Measurements from ENCODE around the gene GEMIN5.
A peak's percentile ranks its signal among the peaks of the same experiment; 100 is the strongest.
"Not testable (repeated sequence)": the region's sequence is repeated elsewhere in the genome, so short reads cannot be mapped to it uniquely, and the experiment has no call there.

The GEMIN5 gene

GRCh38 chr5:154937718-154938466 is at the start of gene GEMIN5:
Gene GEMIN5, minus strand, starts transcription at chr5:154938211. Its CDS starts 78 bp downstream, at chr5:154938133.
- no peaks in the 10 kb centered on the region for H3K27me3 Mint-ChIP-seq
- H3K36me3 Mint-ChIP-seq = peaks cover 20 to 26% of the 10 kb centered on the region in 2 donors
- peak within 1 kb of the TSS; percentile 93 to 98 for H3K4me3 Mint-ChIP-seq
- H3K4me1 Mint-ChIP-seq = peaks cover 25 to 46% of the 10 kb centered on the region in 2 donors
- peak; percentile 84 for DNase-seq
- H3K27ac Mint-ChIP-seq = peak within 1 kb of the TSS; percentile 96
- no peaks in the 10 kb centered on the region for H3K9me3 Mint-ChIP-seq
- ATAC-seq (replicated peaks) = peak; percentile 89 to 92

- H3K27ac Mint-ChIP-seq = no peak overlapping the region
- H3K4me1 Mint-ChIP-seq = no peaks in the 10 kb centered on the region
- H3K27me3 Mint-ChIP-seq = peaks cover 3 to 12% of the 10 kb centered on the region in 2 donors
- H3K9me3 Mint-ChIP-seq = peaks cover 0 to 2% of the 10 kb centered on the region in 2 donors
- H3K4me3 Mint-ChIP-seq = no peak overlapping the region
- peaks cover 3 to 6% of the 10 kb centered on the region in 2 donors for H3K36me3 Mint-ChIP-seq
- DNase-seq (no peak), ATAC-seq (replicated peaks) (no peak)
Observed at GRCh38 chr5:154986151-154986550, 48.1 kb upstream of the GEMIN5 start.

- Mint-ChIP-seq H3K36me3 (peaks cover 3 to 7% of the 10 kb centered on the region in 2 donors), H3K9me3 (peaks cover 0 to 2% of the 10 kb centered on the region in 2 donors), H3K4me1 (no peaks in the 10 kb centered on the region), H3K27me3 (peaks cover 3 to 12% of the 10 kb centered on the region in 2 donors), H3K4me3 (no peak overlapping the region), H3K27ac (no peak overlapping the region)
- DNase-seq = no peak
- ATAC-seq (replicated peaks) = no peak
Observed at GRCh38 chr5:154984946-154985516, 47.0 kb upstream of the GEMIN5 start.

- H3K4me1 Mint-ChIP-seq; H3K27ac Mint-ChIP-seq; DNase-seq; ATAC-seq (replicated peaks); H3K27me3 Mint-ChIP-seq; H3K9me3 Mint-ChIP-seq; H3K4me3 Mint-ChIP-seq: not testable (repeated sequence)
- H3K36me3 Mint-ChIP-seq = peaks cover 14 to 27% of the 10 kb centered on the region in 2 donors
Observed at GRCh38 chr5:154978294-154978693, 40.3 kb upstream of the GEMIN5 start.

GRCh38 chr5:154977409-154977808 is 39.4 kb upstream of the GEMIN5 start:
- DNase-seq (no peak), ATAC-seq (replicated peaks) (peak; percentile 55 to 73)
- Mint-ChIP-seq H3K9me3 (peaks cover 0 to 7% of the 10 kb centered on the region in 2 donors), H3K36me3 (peaks cover 14 to 27% of the 10 kb centered on the region in 2 donors), H3K4me1 (peaks cover 0 to 3% of the 10 kb centered on the region in 2 donors), H3K27ac (no peak overlapping the region), H3K27me3 (peaks cover under 1 to 3% of the 10 kb centered on the region in 2 donors), H3K4me3 (no peak overlapping the region)

GRCh38 chr5:154976082-154976481 is 38.1 kb upstream of the GEMIN5 start:
- H3K27me3 Mint-ChIP-seq; ATAC-seq (replicated peaks); H3K9me3 Mint-ChIP-seq; H3K4me3 Mint-ChIP-seq; H3K27ac Mint-ChIP-seq; DNase-seq; H3K4me1 Mint-ChIP-seq: not testable (repeated sequence)
- H3K36me3 Mint-ChIP-seq = peaks cover 11 to 20% of the 10 kb centered on the region in 2 donors

GRCh38 chr5:154972476-154973080 is 34.6 kb upstream of the GEMIN5 start:
- DNase-seq (no peak), ATAC-seq (replicated peaks) (no peak)
- peaks cover 0 to 5% of the 10 kb centered on the region in 2 donors for H3K4me1 Mint-ChIP-seq
- H3K27me3 Mint-ChIP-seq = no peaks in the 10 kb centered on the region
- H3K36me3 Mint-ChIP-seq = peaks cover 24 to 34% of the 10 kb centered on the region in 2 donors
- no peak overlapping the region for H3K4me3 Mint-ChIP-seq
- no peak overlapping the region for H3K27ac Mint-ChIP-seq
- H3K9me3 Mint-ChIP-seq = peaks cover 0 to 4% of the 10 kb centered on the region in 2 donors

GRCh38 chr5:154971501-154971900 is 33.5 kb upstream of the GEMIN5 start:
- peaks cover 25 to 33% of the 10 kb centered on the region in 2 donors for H3K36me3 Mint-ChIP-seq
- peaks cover 0 to 3% of the 10 kb centered on the region in 2 donors for H3K4me1 Mint-ChIP-seq
- ATAC-seq (replicated peaks) = no peak
- H3K9me3 Mint-ChIP-seq = peaks cover 0 to 4% of the 10 kb centered on the region in 2 donors
- DNase-seq = no peak
- H3K27ac Mint-ChIP-seq = no peak overlapping the region
- H3K27me3 Mint-ChIP-seq = no peaks in the 10 kb centered on the region
- no peak overlapping the region for H3K4me3 Mint-ChIP-seq

GRCh38 chr5:154970759-154971158 is 32.7 kb upstream of the GEMIN5 start:
- Mint-ChIP-seq H3K27ac (no peak overlapping the region), H3K36me3 (peaks cover 28 to 38% of the 10 kb centered on the region in 2 donors), H3K27me3 (no peaks in the 10 kb centered on the region), H3K4me3 (no peak overlapping the region), H3K4me1 (peaks cover 0 to 3% of the 10 kb centered on the region in 2 donors), H3K9me3 (peaks cover 0 to 2% of the 10 kb centered on the region in 2 donors)
- DNase-seq (no peak), ATAC-seq (replicated peaks) (peak; percentile 57 to 59)

GRCh38 chr5:154968953-154969352 is 30.9 kb upstream of the GEMIN5 start:
- peaks cover 26 to 40% of the 10 kb centered on the region in 2 donors for H3K36me3 Mint-ChIP-seq
- no peak overlapping the region for H3K4me3 Mint-ChIP-seq
- no peaks in the 10 kb centered on the region for H3K9me3 Mint-ChIP-seq
- H3K27ac Mint-ChIP-seq = no peak overlapping the region
- H3K4me1 Mint-ChIP-seq = peaks cover 0 to 3% of the 10 kb centered on the region in 2 donors
- DNase-seq (no peak), ATAC-seq (replicated peaks) (no peak)
- H3K27me3 Mint-ChIP-seq = no peaks in the 10 kb centered on the region

GRCh38 chr5:154967421-154968024 is 29.5 kb upstream of the GEMIN5 start:
- ATAC-seq (replicated peaks) (no peak), DNase-seq (no peak)
- H3K4me3 Mint-ChIP-seq = no peak overlapping the region
- H3K4me1 Mint-ChIP-seq = peaks cover 0 to 8% of the 10 kb centered on the region in 2 donors
- no peaks in the 10 kb centered on the region for H3K9me3 Mint-ChIP-seq
- peaks cover 31 to 49% of the 10 kb centered on the region in 2 donors for H3K36me3 Mint-ChIP-seq
- H3K27ac Mint-ChIP-seq = no peak overlapping the region
- H3K27me3 Mint-ChIP-seq = no peaks in the 10 kb centered on the region

GRCh38 chr5:154966874-154967273 is 28.9 kb upstream of the GEMIN5 start:
- Mint-ChIP-seq H3K9me3 (no peaks in the 10 kb centered on the region), H3K27me3 (no peaks in the 10 kb centered on the region), H3K4me3 (no peak overlapping the region), H3K36me3 (peaks cover 34 to 51% of the 10 kb centered on the region in 2 donors), H3K27ac (no peak overlapping the region), H3K4me1 (peaks cover 0 to 11% of the 10 kb centered on the region in 2 donors)
- no peak for ATAC-seq (replicated peaks)
- DNase-seq = no peak

GRCh38 chr5:154966081-154966841 is 28.2 kb upstream of the GEMIN5 start:
- no peaks in the 10 kb centered on the region for H3K27me3 Mint-ChIP-seq
- ATAC-seq (replicated peaks) (no peak), DNase-seq (no peak)
- H3K27ac Mint-ChIP-seq = no peak overlapping the region
- peaks cover 38 to 51% of the 10 kb centered on the region in 2 donors for H3K36me3 Mint-ChIP-seq
- no peak overlapping the region for H3K4me3 Mint-ChIP-seq
- H3K4me1 Mint-ChIP-seq = peaks cover 0 to 11% of the 10 kb centered on the region in 2 donors
- H3K9me3 Mint-ChIP-seq = no peaks in the 10 kb centered on the region

GRCh38 chr5:154962494-154962893 is 24.5 kb upstream of the GEMIN5 start:
- peaks cover 29 to 37% of the 10 kb centered on the region in 2 donors for H3K36me3 Mint-ChIP-seq
- no peak for DNase-seq
- no peaks in the 10 kb centered on the region for H3K9me3 Mint-ChIP-seq
- no peak overlapping the region for H3K4me3 Mint-ChIP-seq
- peaks cover 0 to 8% of the 10 kb centered on the region in 2 donors for H3K4me1 Mint-ChIP-seq
- ATAC-seq (replicated peaks) = peak; percentile 99
- H3K27me3 Mint-ChIP-seq = no peaks in the 10 kb centered on the region
- H3K27ac Mint-ChIP-seq = no peak overlapping the region
